ENCODE results near the gene ADAMTS2.

ADAMTS2 gene

DNA sequence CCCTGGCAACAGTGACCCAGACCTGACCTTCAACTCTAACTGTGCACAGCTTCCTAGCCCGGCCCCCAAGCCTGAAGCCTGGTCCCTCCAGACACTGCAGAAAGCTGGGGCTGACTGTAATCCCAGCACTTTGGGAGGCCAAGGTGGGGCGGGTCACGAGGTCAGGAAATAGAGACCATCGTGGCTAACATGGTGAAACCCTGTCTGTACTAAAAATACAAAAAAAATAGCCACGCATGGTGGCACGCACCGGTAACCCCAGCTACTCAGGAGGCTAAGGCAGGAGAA lies 35.9 kb downstream of the ADAMTS2 start:
- no peaks in the 10 kb centered on the region for H3K79me2 ChIP-seq (ENCODE audit: insufficient read depth, low read length)
- no peak overlapping the region for H3K9ac ChIP-seq (ENCODE audit: low read length)
- H4K20me1 ChIP-seq (ENCODE audit: low read depth, low read length): no peaks in the 10 kb centered on the region
- no peak overlapping the region for H3K4me3 ChIP-seq (ENCODE audit: insufficient read depth, low read length, poor library complexity, severe bottlenecking)
- no peak overlapping the region for H3K27ac ChIP-seq (ENCODE audit: low read depth, low read length)
- H3F3A ChIP-seq (ENCODE audit: insufficient read depth): no peaks in the 10 kb centered on the region
- no peaks in the 10 kb centered on the region for H3K9me3 ChIP-seq (ENCODE audit: insufficient read depth, low read length)
- no peaks in the 10 kb centered on the region for H3K36me3 ChIP-seq (ENCODE audit: low read length)
- TF ChIP-seq, protein P1, sequence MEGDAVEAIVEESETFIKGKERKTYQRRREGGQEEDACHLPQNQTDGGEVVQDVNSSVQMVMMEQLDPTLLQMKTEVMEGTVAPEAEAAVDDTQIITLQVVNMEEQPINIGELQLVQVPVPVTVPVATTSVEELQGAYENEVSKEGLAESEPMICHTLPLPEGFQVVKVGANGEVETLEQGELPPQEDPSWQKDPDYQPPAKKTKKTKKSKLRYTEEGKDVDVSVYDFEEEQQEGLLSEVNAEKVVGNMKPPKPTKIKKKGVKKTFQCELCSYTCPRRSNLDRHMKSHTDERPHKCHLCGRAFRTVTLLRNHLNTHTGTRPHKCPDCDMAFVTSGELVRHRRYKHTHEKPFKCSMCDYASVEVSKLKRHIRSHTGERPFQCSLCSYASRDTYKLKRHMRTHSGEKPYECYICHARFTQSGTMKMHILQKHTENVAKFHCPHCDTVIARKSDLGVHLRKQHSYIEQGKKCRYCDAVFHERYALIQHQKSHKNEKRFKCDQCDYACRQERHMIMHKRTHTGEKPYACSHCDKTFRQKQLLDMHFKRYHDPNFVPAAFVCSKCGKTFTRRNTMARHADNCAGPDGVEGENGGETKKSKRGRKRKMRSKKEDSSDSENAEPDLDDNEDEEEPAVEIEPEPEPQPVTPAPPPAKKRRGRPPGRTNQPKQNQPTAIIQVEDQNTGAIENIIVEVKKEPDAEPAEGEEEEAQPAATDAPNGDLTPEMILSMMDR (IDR thresholded peaks at IDR 0.05; ENCODE audit: insufficient read depth, low read length, poor library complexity, severe bottlenecking): no peak
- no peak for TF ChIP-seq EZH2phosphoT487 (conservative IDR thresholded peaks at IDR 0.05; ENCODE audit: low read length)
- no peaks in the 10 kb centered on the region for H3K27me3 ChIP-seq (ENCODE audit: low read length)
- H2AFZ ChIP-seq (ENCODE audit: low read depth, low read length, severe bottlenecking): no peak overlapping the region
- no peak overlapping the region for H3K4me2 ChIP-seq (ENCODE audit: low read depth, low read length, poor library complexity, severe bottlenecking)
- H3K9me2 ChIP-seq (replicated peaks; ENCODE audit: insufficient read depth, low read length): no peaks in the 10 kb centered on the region

DNA sequence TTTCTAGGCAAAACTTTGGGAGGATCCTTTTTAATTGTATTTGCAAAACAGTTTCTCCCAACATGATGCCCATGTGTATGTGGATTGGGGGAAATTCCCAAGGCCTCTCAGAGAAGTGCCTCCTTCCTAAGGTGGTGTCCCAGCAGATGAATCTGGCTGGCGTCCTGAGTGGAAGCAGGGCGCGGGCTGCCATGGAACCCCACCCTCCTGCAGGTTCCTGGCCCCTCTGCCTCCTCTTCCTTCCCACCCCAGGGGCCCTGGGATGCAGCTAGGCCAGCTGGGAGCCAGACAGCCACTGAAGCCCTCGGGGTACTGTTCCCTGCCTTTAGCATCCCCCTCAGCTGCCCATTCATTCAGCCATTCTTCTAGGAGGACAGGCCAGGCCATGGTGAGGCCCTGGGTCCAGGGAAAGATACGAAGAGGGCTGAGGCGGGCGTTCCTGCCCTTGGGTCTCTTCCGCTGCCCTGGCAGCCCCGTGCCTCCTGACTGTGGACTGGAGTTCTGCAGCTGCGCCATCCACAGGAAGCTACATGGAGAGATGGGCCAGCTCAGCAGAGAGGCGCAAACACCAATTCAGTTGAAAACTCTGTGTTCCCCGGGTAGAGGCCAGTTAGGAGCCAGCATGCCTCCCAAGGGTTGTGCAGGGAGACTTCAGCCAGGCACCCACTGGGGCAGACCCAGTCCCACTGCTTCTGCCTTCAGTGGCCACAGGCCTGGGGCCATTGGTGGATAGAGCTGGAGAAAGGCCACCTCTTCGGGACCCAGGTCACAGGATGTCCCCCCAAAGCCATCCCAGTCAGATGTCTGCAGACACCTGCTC lies 36.5 kb downstream of the ADAMTS2 start:
- Histone ChIP-seq H3K9me3 (ENCODE audit: insufficient read depth, low read length) (no peaks in the 10 kb centered on the region), H4K20me1 (ENCODE audit: low read depth, low read length) (no peaks in the 10 kb centered on the region), H3K4me2 (ENCODE audit: low read depth, low read length, poor library complexity, severe bottlenecking) (no peak overlapping the region), H3K9ac (ENCODE audit: low read length) (no peak overlapping the region), H3K4me3 (ENCODE audit: insufficient read depth, low read length, poor library complexity, severe bottlenecking) (no peak overlapping the region), H3K9me2 (replicated peaks; ENCODE audit: insufficient read depth, low read length) (no peaks in the 10 kb centered on the region), H3K27ac (ENCODE audit: low read depth, low read length) (no peak overlapping the region), H3K27me3 (ENCODE audit: low read length) (no peaks in the 10 kb centered on the region), H3K79me2 (ENCODE audit: insufficient read depth, low read length) (no peaks in the 10 kb centered on the region), H3K36me3 (ENCODE audit: low read length) (no peaks in the 10 kb centered on the region), H2AFZ (ENCODE audit: low read depth, low read length, severe bottlenecking) (no peak overlapping the region), H3F3A (ENCODE audit: insufficient read depth) (no peaks in the 10 kb centered on the region)
- TF ChIP-seq EZH2phosphoT487 (conservative IDR thresholded peaks at IDR 0.05; ENCODE audit: low read length): no peak
- TF ChIP-seq, protein P1 (IDR thresholded peaks at IDR 0.05; ENCODE audit: insufficient read depth, low read length, poor library complexity, severe bottlenecking): no peak

DNA sequence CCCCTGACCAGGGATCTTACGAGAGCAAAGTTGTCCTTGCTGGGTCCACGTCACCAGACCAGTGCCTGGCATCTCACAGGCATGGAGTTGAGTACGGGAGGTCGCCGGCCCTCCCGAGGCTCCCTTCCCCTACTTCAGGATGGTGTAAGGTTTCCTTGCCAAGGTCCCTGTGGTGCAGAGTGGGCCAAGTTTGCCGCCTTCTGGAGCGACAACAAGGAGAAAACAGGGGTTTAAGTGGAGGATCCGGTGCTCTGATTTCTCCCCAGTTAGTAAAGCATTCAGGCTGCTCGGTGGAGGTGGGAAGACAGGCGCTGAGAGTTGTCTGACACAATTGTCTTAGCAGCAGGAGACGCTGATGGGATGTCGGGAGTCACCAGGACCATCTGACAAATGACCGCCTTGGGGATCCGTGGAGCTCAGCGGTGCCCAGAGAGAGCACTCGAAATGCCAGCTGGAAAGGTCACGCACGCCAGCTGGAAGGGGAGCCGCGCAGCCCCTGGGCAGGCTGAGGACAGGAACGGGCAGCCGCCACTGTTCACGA lies 37.3 kb downstream of the ADAMTS2 start:
- H3K4me3 ChIP-seq (ENCODE audit: insufficient read depth, low read length, poor library complexity, severe bottlenecking): no peak overlapping the region
- no peaks in the 10 kb centered on the region for H3K27me3 ChIP-seq (ENCODE audit: low read length)
- H3K36me3 ChIP-seq (ENCODE audit: low read length): no peaks in the 10 kb centered on the region
- no peak overlapping the region for H3K9ac ChIP-seq (ENCODE audit: low read length)
- H3K27ac ChIP-seq (ENCODE audit: low read depth, low read length): no peak overlapping the region
- no peaks in the 10 kb centered on the region for H3K9me3 ChIP-seq (ENCODE audit: insufficient read depth, low read length)
- TF ChIP-seq EZH2phosphoT487 (conservative IDR thresholded peaks at IDR 0.05; ENCODE audit: low read length): no peak
- TF ChIP-seq, protein P1 (IDR thresholded peaks at IDR 0.05; ENCODE audit: insufficient read depth, low read length, poor library complexity, severe bottlenecking): no peak
- H3K79me2 ChIP-seq (ENCODE audit: insufficient read depth, low read length): no peaks in the 10 kb centered on the region
- no peak overlapping the region for H2AFZ ChIP-seq (ENCODE audit: low read depth, low read length, severe bottlenecking)
- no peak overlapping the region for H3K4me2 ChIP-seq (ENCODE audit: low read depth, low read length, poor library complexity, severe bottlenecking)
- H4K20me1 ChIP-seq (ENCODE audit: low read depth, low read length): no peaks in the 10 kb centered on the region
- no peaks in the 10 kb centered on the region for H3K9me2 ChIP-seq (replicated peaks; ENCODE audit: insufficient read depth, low read length)
- no peaks in the 10 kb centered on the region for H3F3A ChIP-seq (ENCODE audit: insufficient read depth)
